Aorta (tissue), 5 donors: ENCODE measurements around the gene SLC39A11. TPM values are rescaled to one million over a fixed set of nuclear protein-coding genes. Genes with fewer than 3 reads are reported as not detected.
"Not testable (repeated sequence)": the region's sequence is repeated elsewhere in the genome, so short reads cannot be mapped to it uniquely, and the experiment has no call there.

ENCODE experiments used
- ATAC-seq: fragments of 200-7000 bp; cut with Tn5 transposase; one replicate; pipeline ENCODE4 v1.9.1; 2022; ENCODE audit warnings: moderate library complexity; ENCODE audit not compliant: low FRiP score
- DNase-seq, 2 donors: peaks; one replicate each; pipeline ENCODE4 v3.0.0-alpha.2; 2020
- H3K27ac ChIP-seq, 2 donors: one replicate each; pipeline ENCODE4 v1.5.1; 2013; ENCODE audit warnings: low read length in 2 of 2, mild to moderate bottlenecking in 2 of 2, moderate library complexity in 2 of 2, control low read depth in 1 of 2, inconsistent platforms in 1 of 2, low read depth in 1 of 2
- H3K27me3 ChIP-seq, 2 donors: one replicate each; pipeline ENCODE4 v1.6.1; 2013; ENCODE audit warnings: control low read depth in 1 of 2, low read length in 1 of 2, mild to moderate bottlenecking in 1 of 2, moderate library complexity in 1 of 2; ENCODE audit not compliant: insufficient read depth in 2 of 2, control insufficient read depth in 1 of 2
- H3K36me3 ChIP-seq, 2 donors: one replicate each; pipeline ENCODE4 v1.6.1; 2013; ENCODE audit warnings: control low read depth in 1 of 2, low read length in 1 of 2, mild to moderate bottlenecking in 1 of 2; ENCODE audit not compliant: insufficient read depth in 2 of 2, control insufficient read depth in 1 of 2
- H3K4me1 ChIP-seq, 2 donors: one replicate each; pipeline ENCODE4 v1.6.1; 2013; ENCODE audit warnings: low read length in 2 of 2, control low read depth in 1 of 2, mild to moderate bottlenecking in 1 of 2, moderate library complexity in 1 of 2; ENCODE audit not compliant: insufficient read depth in 2 of 2, control insufficient read depth in 1 of 2
- H3K4me3 ChIP-seq, 2 donors: one replicate each; pipeline ENCODE4 v1.5.1; 2013; ENCODE audit warnings: low read length in 2 of 2, control low read depth in 1 of 2, mild to moderate bottlenecking in 1 of 2
- H3K9me3 ChIP-seq: one replicate; pipeline ENCODE4 v1.6.1; 2013; ENCODE audit warnings: mild to moderate bottlenecking, low read length; ENCODE audit not compliant: control insufficient read depth
- WGBS, 2 donors: extraction: QIAGEN DNeasy Blood & Tissue Kit; methylation state at CpG; one replicate each; pipeline ENCODE4 v1.1.7; 2013; 5-methylcytosine and 5-hydroxymethylcytosine counted together
- intact Hi-C, 2 donors: fragments of 100-400 bp; cut with DNase I; formaldehyde crosslinking; loops; one replicate each; pipeline versions ENCODE4 v1.14.2 to v1.15.0; 2022
- polyA plus RNA-seq, 2 donors: library from polyadenylated mRNA; stranded (reverse); fragments of 200-250 nt; gene quantifications; one replicate each; pipeline ENCODE4 v1.2.3, GENCODE V29; 2013
- total RNA-seq, 2 donors: library from RNA; stranded (reverse); fragmentation: NEBNext Ultra II Directional; extraction: Animal tissue kit (Norgen Biotek cat#: 25700); gene quantifications; one replicate each; pipeline ENCODE4 v1.2.1, GENCODE V29; 2021
- donor health status: healthy with polysubstance abuse.
- donor health status: Bipolar disorder and iron deficiency.
- donor health status: DM: no; HTN: no; CAD: no.
- donor health status: DM: no; HTN: no; CAD: no.
- donor health status: DM: yes; HTN: yes; CAD: no.

The SLC39A11 gene
- total and polyA plus RNA-seq, 4 donors, result 9.3 to 31.8 (median 17.5) TPM

DNA sequence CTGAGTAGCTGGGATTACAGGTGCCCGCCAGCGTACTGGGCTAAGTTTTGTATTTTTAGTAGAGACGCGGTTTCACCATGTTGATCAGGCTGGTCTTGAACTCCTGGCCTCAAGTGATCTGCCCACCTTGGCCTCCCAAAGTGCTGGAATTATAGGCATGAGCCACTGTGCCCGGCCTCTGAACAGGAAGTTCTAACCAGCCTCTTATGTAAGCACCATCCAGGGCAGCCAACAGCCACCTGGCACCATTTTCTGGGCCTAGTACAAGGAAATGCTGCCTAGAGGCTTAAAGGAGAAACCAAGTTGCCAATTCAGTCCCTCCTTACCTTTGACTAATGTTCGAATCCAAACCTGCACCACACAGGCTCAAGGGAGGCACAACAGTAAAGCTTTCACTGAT lies 8.5 kb upstream of the SLC39A11 start:
- intact Hi-C loops, result no loop called here
- ATAC-seq (no peak), DNase-seq (no peak)
- Histone ChIP-seq H3K9me3 (peaks cover 1% of the 10 kb centered on the region), H3K4me3 (no peak overlapping the region), H3K4me1 (no peaks in the 10 kb centered on the region), H3K36me3 (no peaks in the 10 kb centered on the region), H3K27ac (no peak overlapping the region), H3K27me3 (no peaks in the 10 kb centered on the region)
- WGBS, 2 donors, result 79 to 80% methylated on average over 6 of the region's 6 CpGs

DNA sequence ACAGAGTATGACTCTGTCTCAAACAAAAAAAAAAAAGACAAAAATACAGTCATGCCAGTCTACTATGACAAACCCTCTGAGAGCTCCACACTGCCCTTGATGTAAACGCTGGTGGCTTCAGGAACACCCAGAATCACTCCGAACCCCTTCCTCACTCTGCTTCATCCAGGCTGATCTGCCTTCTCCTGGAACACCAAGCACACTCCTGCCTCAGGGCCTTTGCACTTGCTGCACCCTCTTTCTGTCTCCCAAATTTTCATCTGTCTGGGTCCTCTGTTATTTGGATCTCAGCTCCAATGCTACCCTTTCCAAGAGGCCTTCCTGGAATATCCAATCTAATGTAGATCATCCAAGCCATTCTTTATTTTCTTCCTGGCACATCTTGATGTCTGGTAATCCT lies 7.9 kb upstream of the SLC39A11 start:
- intact Hi-C loops, result no loop called here
- ATAC-seq, result no peak
- peaks cover 1% of the 10 kb centered on the region for H3K9me3 ChIP-seq
- no peaks in the 10 kb centered on the region for H3K27me3 ChIP-seq
- no peak for DNase-seq
- H3K27ac ChIP-seq, result no peak overlapping the region
- no peaks in the 10 kb centered on the region for H3K36me3 ChIP-seq
- 94 to 96% methylated on average over 2 of the region's 2 CpGs for WGBS, 2 donors
- H3K4me3 ChIP-seq, result no peak overlapping the region
- no peaks in the 10 kb centered on the region for H3K4me1 ChIP-seq

- H3K4me1 ChIP-seq, result no peaks in the 10 kb centered on the region
- H3K9me3 ChIP-seq, result no peaks in the 10 kb centered on the region
- no peaks in the 10 kb centered on the region for H3K27me3 ChIP-seq
- ATAC-seq (no peak), DNase-seq (peak in 1 of 2 donors; percentile 57)
- intact Hi-C loops, result loop anchor here in 1 of 2 donors (10.0 kb wide), 1 partner anchor 115 kb away; no protein-coding TSS in a partner anchor
- no peak overlapping the region for H3K4me3 ChIP-seq
- no peaks in the 10 kb centered on the region for H3K36me3 ChIP-seq
- 85 to 87% methylated on average over 10 of the region's 10 CpGs for WGBS, 2 donors
- no peak overlapping the region for H3K27ac ChIP-seq
These were observed 7.0 kb upstream of the SLC39A11 start for GRCh38 chr17:73099511-73099910.

- Histone ChIP-seq H3K36me3 (no peaks in the 10 kb centered on the region), H3K27me3 (no peaks in the 10 kb centered on the region), H3K9me3 (no peaks in the 10 kb centered on the region), H3K4me3 (no peak overlapping the region), H3K4me1 (no peaks in the 10 kb centered on the region), H3K27ac (no peak overlapping the region)
- WGBS, 2 donors, result 13 to 21% methylated on average over 5 of the region's 5 CpGs
- ATAC-seq (no peak), DNase-seq (peak in 1 of 2 donors; percentile 22)
- intact Hi-C loops, result loop anchor here in 1 of 2 donors (10.0 kb wide), 1 partner anchor 114 kb away; no protein-coding TSS in a partner anchor
These were observed 6.4 kb upstream of the SLC39A11 start for GRCh38 chr17:73098919-73099318.

- WGBS, 2 donors, result 50 to 51% methylated on average over 8 of the region's 8 CpGs
- not testable (repeated sequence) for H3K4me3 ChIP-seq, H3K9me3 ChIP-seq, ATAC-seq, H3K27me3 ChIP-seq, H3K36me3 ChIP-seq, H3K4me1 ChIP-seq
- DNase-seq, result peak in 1 of 2 donors; percentile 38
- H3K27ac ChIP-seq, result peak overlapping the region in 1 of 2 donors; percentile 14
- intact Hi-C loops, result loop anchor here in 1 of 2 donors (10.0 kb wide), 1 partner anchor 113 kb away; no protein-coding TSS in a partner anchor
These were observed 5.7 kb upstream of the SLC39A11 start for GRCh38 chr17:73097973-73098765.

- Histone ChIP-seq H3K4me3 (no peak overlapping the region), H3K4me1 (no peaks in the 10 kb centered on the region), H3K27me3 (no peaks in the 10 kb centered on the region), H3K36me3 (no peaks in the 10 kb centered on the region), H3K27ac (peak overlapping the region in 1 of 2 donors; percentile 83), H3K9me3 (no peaks in the 10 kb centered on the region)
- ATAC-seq (peak; percentile 19), DNase-seq (peak; percentile 73 to 85)
- WGBS, 2 donors, result 2 to 12% methylated on average over 6 of the region's 6 CpGs
- intact Hi-C loops, result loop anchor here in 1 of 2 donors (10.0 kb wide), 1 partner anchor 112 kb away; no protein-coding TSS in a partner anchor
These were observed 4.4 kb upstream of the SLC39A11 start for GRCh38 chr17:73096866-73097265.

- DNase-seq (no peak), ATAC-seq (no peak)
- Histone ChIP-seq H3K36me3 (no peaks in the 10 kb centered on the region), H3K4me1 (no peaks in the 10 kb centered on the region), H3K27ac (no peak overlapping the region), H3K9me3 (no peaks in the 10 kb centered on the region), H3K27me3 (no peaks in the 10 kb centered on the region), H3K4me3 (no peak overlapping the region)
- 82 to 87% methylated on average over 6 of the region's 6 CpGs for WGBS, 2 donors
- intact Hi-C loops, result loop anchor here in 1 of 2 donors (10.0 kb wide), 1 partner anchor 111 kb away; no protein-coding TSS in a partner anchor
These were observed 3.7 kb upstream of the SLC39A11 start for GRCh38 chr17:73096211-73096610.

- ATAC-seq (no peak), DNase-seq (peak in 1 of 2 donors; percentile 49)
- H3K4me3 ChIP-seq, result no peak overlapping the region
- H3K27me3 ChIP-seq, result no peaks in the 10 kb centered on the region
- no peak overlapping the region for H3K27ac ChIP-seq
- no peaks in the 10 kb centered on the region for H3K36me3 ChIP-seq
- no peaks in the 10 kb centered on the region for H3K4me1 ChIP-seq
- intact Hi-C loops, result loop anchor here in 1 of 2 donors (10.0 kb wide), 1 partner anchor 108 kb away; no protein-coding TSS in a partner anchor
- 66 to 70% methylated on average over 9 of the region's 9 CpGs for WGBS, 2 donors
- H3K9me3 ChIP-seq, result no peaks in the 10 kb centered on the region
These were observed 798 bp upstream of the SLC39A11 start for GRCh38 chr17:73093286-73093685.
